Mammary epithelial cell (primary cell): ENCODE data around the gene TSPEAR.

ENCODE experiments used
- CTCF ChIP-seq, 2 donors: IDR thresholded peaks in 1 of 2; conservative IDR thresholded peaks in 1 of 2; 2 replicates each; pipeline ENCODE4 v1.5.1; 2011 to 2012; ENCODE audit warnings: inconsistent platforms in 2 of 2, low read length in 2 of 2, mild to moderate bottlenecking in 2 of 2, control low read depth in 1 of 2, low read depth in 1 of 2; ENCODE audit not compliant: insufficient read depth in 1 of 2; ENCODE audit errors: extremely low read depth in 1 of 2
- EZH2 ChIP-seq: IDR thresholded peaks from 2 replicates; pipeline ENCODE4 v1.6.1; 2012; ENCODE audit warnings: low read length, inconsistent platforms, borderline replicate concordance

- TF ChIP-seq CTCF (conservative IDR thresholded peaks at IDR 0.05 in 1 of 2, IDR thresholded peaks at IDR 0.05 in 1 of 2; ENCODE audit: extremely low read depth in 1 of 2, insufficient read depth in 1 of 2, low read depth in 1 of 2, low read length in 2 of 2) = no peak
- no peak for TF ChIP-seq EZH2
Observed at GRCh38 chr21:44456915-44457736, 254.2 kb downstream of the TSPEAR start.
